HepG2 (cell line): ENCODE results near the gene CDC42EP1. TPM values are rescaled to one million over a fixed set of nuclear protein-coding genes. Genes with fewer than 3 reads are reported as not detected.

Experiments used
- ARID5B ChIP-seq: IDR thresholded peaks from 2 replicates; pipeline ENCODE4 v1.4.0; 2020; ENCODE audit warnings: mild to moderate bottlenecking, missing genetic modification reagents
- CERS6 ChIP-seq: sonication (generic); formaldehyde crosslinking; IDR thresholded peaks from 2 replicates; pipeline ENCODE4 v1.5.0; 2020; ENCODE audit warnings: missing genetic modification reagents
- CSRNP2 ChIP-seq: sonication (generic); formaldehyde crosslinking; conservative IDR thresholded peaks from 2 replicates; pipeline ENCODE4 v1.8.0; 2022; ENCODE audit warnings: low read depth, missing genetic modification reagents
- KLF16 ChIP-seq, 2 experiments: sonication (generic) in 1 of 2; formaldehyde crosslinking in 1 of 2; IDR thresholded peaks; 2 replicates each; pipeline versions ENCODE4 v1.6.1 to v1.8.0; 2016 to 2023; ENCODE audit warnings: missing genetic modification reagents in 2 of 2, missing compliant biosample characterization in 1 of 2
- MXD4 ChIP-seq: IDR thresholded peaks from 2 replicates; pipeline ENCODE4 v1.6.1; 2016; ENCODE audit warnings: mild to moderate bottlenecking, missing biosample characterization, missing genetic modification reagents
- TARDBP ChIP-seq: sonication (generic); formaldehyde crosslinking; IDR thresholded peaks from 2 replicates; pipeline ENCODE4 v1.8.0; 2022; ENCODE audit warnings: mild to moderate bottlenecking, missing genetic modification reagents
- ZNF180 ChIP-seq: sonication (generic); formaldehyde crosslinking; IDR thresholded peaks from 2 replicates; pipeline ENCODE4 v1.4.0; 2020; ENCODE audit warnings: low read depth, missing genetic modification reagents, borderline replicate concordance
- ZNF20 ChIP-seq: sonication (generic); formaldehyde crosslinking; IDR thresholded peaks from 2 replicates; pipeline ENCODE4 v1.4.0; 2020; ENCODE audit warnings: mild to moderate bottlenecking, moderate library complexity, missing genetic modification reagents
- ZNF282 ChIP-seq: fragments of 450-650 bp; IDR thresholded peaks from 2 replicates; pipeline ENCODE4 v1.6.1; 2018; ENCODE audit not compliant: partially characterized antibody
- ZNF383 ChIP-seq: sonication (generic); formaldehyde crosslinking; IDR thresholded peaks from 2 replicates; pipeline ENCODE4 v1.4.0; 2020; ENCODE audit warnings: missing genetic modification reagents, mild to moderate bottlenecking, borderline replicate concordance
- ZNF510 ChIP-seq: sonication (generic); formaldehyde crosslinking; IDR thresholded peaks from 2 replicates; pipeline ENCODE4 v1.4.0; 2020; ENCODE audit warnings: low read depth, mild to moderate bottlenecking, missing genetic modification reagents
- ZNF512B ChIP-seq: sonication (generic); formaldehyde crosslinking; IDR thresholded peaks from 2 replicates; pipeline ENCODE4 v1.5.1; 2020; ENCODE audit warnings: missing genetic modification reagents, mild to moderate bottlenecking, borderline replicate concordance
- ZNF687 ChIP-seq: sonication (generic); formaldehyde crosslinking; IDR thresholded peaks from 2 replicates; pipeline ENCODE4 v1.5.1; 2020; ENCODE audit warnings: mild to moderate bottlenecking, missing genetic modification reagents, moderate library complexity
- ZNF891 ChIP-seq: sonication (generic); formaldehyde crosslinking; IDR thresholded peaks from 2 replicates; pipeline ENCODE4 v1.5.0; 2020; ENCODE audit warnings: mild to moderate bottlenecking, missing genetic modification reagents
- polyA plus RNA-seq, 8 experiments: library from polyadenylated mRNA; depleted of rRNA in 3 of 8; stranded (reverse) in 7 of 8; unstranded in 1 of 8; fragments of >200 nt; fragmentation: Illumina TruSeq in 4 of 8; extraction: Trizol in 4 of 8; gene quantifications; 2 replicates each; pipeline versions ENCODE4 v1.2.1 to v1.2.3, GENCODE V29; 2011 to 2016; ENCODE audit warnings: low read depth in 4 of 8, missing spikeins in 1 of 8, mixed read lengths in 1 of 8; ENCODE audit not compliant: insufficient read depth in 1 of 8
- total RNA-seq, 5 experiments: library from RNA; depleted of rRNA; stranded (reverse); fragments of >200 nt; fragmentation: Illumina TruSeq; extraction: Trizol; gene quantifications; 2 replicates each; pipeline ENCODE4 v1.2.3, GENCODE V29; 2016; ENCODE audit warnings: low read depth in 1 of 5

The CDC42EP1 gene
- total and polyA plus RNA-seq, 2 of the 13 experiments (the other 11 are each of a cell fraction or from before 2014, with no cell fraction given): 17.1 to 29.5 TPM

- peak; percentile 93 for TF ChIP-seq ZNF687 (CRISPR knock-in tag)
- peak in 1 of 2 experiments; percentile 95; a peak in 2 of 4 replicates for TF ChIP-seq KLF16 (CRISPR knock-in tag; IDR thresholded peaks at IDR 0.05)
- TF ChIP-seq ZNF891: peak; percentile 44; the same call in 1 of the 2 replicates
- TF ChIP-seq ARID5B (CRISPR knock-in tag): peak; percentile 94
- 0 out of 2 replicates have a peak, but pooled peaks have one; percentile 47 for TF ChIP-seq MXD4
- TF ChIP-seq ZNF20 (CRISPR knock-in tag): no peak
- peak; percentile 67; the same call in 1 of the 2 replicates for TF ChIP-seq ZNF512B (CRISPR knock-in tag)
- TF ChIP-seq ZNF180 (CRISPR knock-in tag): no peak
- no peak for TF ChIP-seq ZNF282
- TF ChIP-seq ZNF510 (CRISPR knock-in tag): no peak
- no peak for TF ChIP-seq ZNF383 (CRISPR knock-in tag)
- TF ChIP-seq CERS6: no peak
- TF ChIP-seq TARDBP: peak; percentile 64; the same call in 1 of the 2 replicates
- TF ChIP-seq CSRNP2: no peak
Observed at GRCh38 chr22:37545703-37546436, 14.4 kb upstream of the CDC42EP1 start (continued).
